Endothelial cell of umbilical vein (primary cell): ENCODE results near the gene TNP1. TPM values are rescaled to one million over a fixed set of nuclear protein-coding genes. Genes with fewer than 3 reads are reported as not detected.

Experiments used
- BruUV-seq: library from RNA; stranded (reverse); fragments of 400-500 nt; replicated peaks from 2 replicates; lab custom pipeline; 2021; lab: Mats Ljungman, UMichigan
- CTCF ChIA-PET: fragments of 300-600, 350-600 bp; sonication (Branson Sonifier 250); formaldehyde crosslinking; loops from one replicate; lab custom pipeline; 2021; ENCODE audit warnings: antibody characterized with exemption, inconsistent platforms; lab: Charles Lee
- POLR2A ChIA-PET: fragments of 300-600, 350-600 bp; sonication (Branson Sonifier 250); formaldehyde crosslinking; loops from one replicate; lab custom pipeline; 2021; ENCODE audit warnings: antibody characterized with exemption, inconsistent platforms; lab: Charles Lee
- DNase-seq: peaks from one replicate; pipeline ENCODE4 v3.0.0-alpha.2; 2011; ENCODE audit warnings: low read depth, low spot score
- FAIRE-seq: peaks from 2 replicates; lab custom pipeline; 2011; peaks lifted over from hg19 to GRCh38; lab: Jason Lieb, UNC
- H2AFZ ChIP-seq: 2 replicates; pipeline ENCODE4 v1.6.0; 2012; ENCODE audit warnings: low read depth, low read length, control low read depth, inconsistent platforms
- H3K27ac ChIP-seq: 2 replicates; pipeline ENCODE4 v1.5.1; 2011; ENCODE audit warnings: low read depth, mild to moderate bottlenecking, control low read depth, low read length, moderate library complexity; ENCODE audit not compliant: insufficient read depth
- H3K27me3 ChIP-seq, 2 experiments: 2 replicates each; pipeline versions ENCODE4 v1.6.0 to v1.6.1; 2011; ENCODE audit warnings: low read length in 2 of 2, mixed read lengths in 1 of 2; ENCODE audit not compliant: control insufficient read depth in 2 of 2, insufficient read depth in 2 of 2
- H3K36me3 ChIP-seq, 2 experiments: 2 replicates in 1 of 2; 3 replicates in 1 of 2; pipeline ENCODE4 v1.5.1; 2011; ENCODE audit warnings: low read length in 2 of 2, mild to moderate bottlenecking in 1 of 2, moderate library complexity in 1 of 2; ENCODE audit not compliant: control insufficient read depth in 2 of 2, insufficient read depth in 2 of 2; ENCODE audit errors: extremely low read depth in 1 of 2
- H3K4me1 ChIP-seq: 3 replicates; pipeline ENCODE4 v1.5.1; 2011; ENCODE audit warnings: mild to moderate bottlenecking, low read length; ENCODE audit not compliant: control insufficient read depth, insufficient read depth; ENCODE audit errors: extremely low read depth
- H3K4me2 ChIP-seq: 2 replicates; pipeline ENCODE4 v1.6.1; 2011; ENCODE audit warnings: low read length, control low read depth, mixed read lengths; ENCODE audit not compliant: insufficient read depth
- H3K4me3 ChIP-seq, 3 experiments: fragments of 200-600 bp in 1 of 3; sonication (generic), shearing (Covaris generic) in 1 of 3; replicated peaks in 1 of 3; 2 replicates each; pipeline ENCODE4 v1.5.1; 2011 to 2016; ENCODE audit warnings: control low read depth in 3 of 3, low read length in 3 of 3, mild to moderate bottlenecking in 2 of 3, inconsistent platforms in 1 of 3, low read depth in 1 of 3, moderate library complexity in 1 of 3; ENCODE audit not compliant: insufficient read depth in 1 of 3
- H3K79me2 ChIP-seq: 2 replicates; pipeline ENCODE4 v1.6.0; 2012; ENCODE audit warnings: low read length, inconsistent platforms; ENCODE audit not compliant: control insufficient read depth, insufficient read depth
- H3K9ac ChIP-seq: replicated peaks from 2 replicates; pipeline ENCODE3; 2011; ENCODE audit warnings: low read length, control low read depth; ENCODE audit not compliant: insufficient read depth; ENCODE audit errors: extremely low read depth
- H3K9me1 ChIP-seq: replicated peaks from 3 replicates; pipeline ENCODE4 v1.6.0; 2011; ENCODE audit warnings: mild to moderate bottlenecking, low read length; ENCODE audit not compliant: control insufficient read depth, insufficient read depth; ENCODE audit errors: extremely low read depth
- H3K9me3 ChIP-seq: replicated peaks from 2 replicates; pipeline ENCODE4 v1.5.1; 2012; ENCODE audit warnings: low read length, inconsistent platforms; ENCODE audit not compliant: control insufficient read depth, insufficient read depth
- H4K20me1 ChIP-seq: replicated peaks from 2 replicates; pipeline ENCODE3; 2011; ENCODE audit warnings: mild to moderate bottlenecking, low read length; ENCODE audit not compliant: control insufficient read depth, insufficient read depth; ENCODE audit errors: extremely low read depth
- EZH2 ChIP-seq: IDR thresholded peaks from 2 replicates; pipeline ENCODE4 v1.6.1; 2012; ENCODE audit warnings: borderline replicate concordance, low read depth, mild to moderate bottlenecking, moderate library complexity, low read length, inconsistent platforms; ENCODE audit not compliant: severe bottlenecking
- JUN ChIP-seq: IDR thresholded peaks from 2 replicates; pipeline ENCODE4 v1.6.1; 2011; ENCODE audit warnings: borderline replicate concordance, low read depth; ENCODE audit not compliant: insufficient read length, insufficient read depth
- MYC ChIP-seq: IDR thresholded peaks from one replicate; pipeline ENCODE4 v1.6.1; 2011; ENCODE audit warnings: mild to moderate bottlenecking, low read depth, low read length
- POLR2AphosphoS5 ChIP-seq: IDR thresholded peaks from 2 replicates; pipeline ENCODE4 v1.6.1; 2012; ENCODE audit warnings: low read depth, mild to moderate bottlenecking, control low read depth, low read length, moderate library complexity; ENCODE audit not compliant: insufficient read depth
- dilution Hi-C: fragments of 300-500 bp; cut with MboI; formaldehyde crosslinking; loops from one replicate; pipeline ENCODE4 v1.15.0; 2019; ENCODE audit warnings: low sequenced_read_pairs; ENCODE audit not compliant: extremely low pct_ligation_motif_present
- intact Hi-C: fragments of 100-400 bp; cut with micrococcal nuclease; formaldehyde crosslinking; loops from one replicate; pipeline ENCODE4 v1.10.0; 2022
- polyA plus RNA-seq, 4 experiments: library from polyadenylated mRNA; depleted of rRNA in 3 of 4; stranded (reverse) in 3 of 4; unstranded in 1 of 4; fragments of >200 nt; gene quantifications; 2 replicates each; pipeline versions ENCODE4 v1.2.1 to v1.2.3, GENCODE V29; 2011 to 2012; ENCODE audit warnings: missing spikeins in 1 of 4
- total RNA-seq: library from RNA; stranded (reverse); gene quantifications from 2 replicates; pipeline ENCODE4 v1.2.3, GENCODE V29; 2021
- TF ChIP-seq, protein P1 (sequence below), 2 donors: IDR thresholded peaks; 1 replicate in 1 of 2; 2 replicates in 1 of 2; pipeline ENCODE4 v1.5.1; 2011; ENCODE audit warnings: low read length in 2 of 2, mild to moderate bottlenecking in 2 of 2, moderate library complexity in 2 of 2, control low read depth in 1 of 2, inconsistent platforms in 1 of 2, low read depth in 1 of 2; ENCODE audit not compliant: insufficient read depth in 1 of 2; ENCODE audit errors: extremely low read depth in 1 of 2

The TNP1 gene
- total and polyA plus RNA-seq, 2 donors (not counting 3 experiments of a cell fraction or from before 2014, with no cell fraction given), result not detected

DNA sequence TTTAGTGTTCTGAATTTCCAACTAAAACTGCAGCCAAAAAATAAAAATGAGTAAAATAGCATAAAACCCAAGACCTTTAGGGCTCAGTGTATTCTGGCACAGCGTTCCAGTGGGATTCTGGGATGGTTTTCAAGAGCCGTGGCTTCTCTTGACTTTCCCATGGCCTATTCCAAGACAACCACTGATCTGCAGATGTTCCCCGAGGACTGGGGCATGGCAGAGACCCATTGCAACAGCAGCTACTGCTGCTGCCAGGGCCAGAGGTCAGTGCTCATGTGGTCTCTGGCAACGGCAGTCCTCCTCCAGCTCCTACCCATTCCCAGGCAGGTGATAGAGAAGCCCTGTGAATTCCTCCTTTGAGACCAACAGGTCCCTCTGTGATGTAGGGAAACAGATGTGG is 26.8 kb downstream of the TNP1 start:
- Histone ChIP-seq H3K79me2 (no peaks in the 10 kb centered on the region), H3K27me3 (no peaks in the 10 kb centered on the region), H3K4me2 (no peak overlapping the region), H3K4me3 (no peak overlapping the region), H3K9ac (no peak overlapping the region), H4K20me1 (no peaks in the 10 kb centered on the region), H3K9me3 (no peaks in the 10 kb centered on the region), H3K9me1 (no peaks in the 10 kb centered on the region), H3K4me1 (no peaks in the 10 kb centered on the region), H3K36me3 (no peaks in the 10 kb centered on the region), H3K27ac (no peak overlapping the region), H2AFZ (no peak overlapping the region)
- FAIRE-seq (no peak), DNase-seq (no peak)
- intact Hi-C loops (no loop called here), dilution Hi-C loops (no loop called here)
- ChIA-PET POLR2A (no interaction called here), CTCF (no interaction called here)
- no TSS peak for BruUV-seq
- TF ChIP-seq POLR2AphosphoS5 (no peak), MYC (no peak), JUN (no peak)
- TF ChIP-seq, protein P1, sequence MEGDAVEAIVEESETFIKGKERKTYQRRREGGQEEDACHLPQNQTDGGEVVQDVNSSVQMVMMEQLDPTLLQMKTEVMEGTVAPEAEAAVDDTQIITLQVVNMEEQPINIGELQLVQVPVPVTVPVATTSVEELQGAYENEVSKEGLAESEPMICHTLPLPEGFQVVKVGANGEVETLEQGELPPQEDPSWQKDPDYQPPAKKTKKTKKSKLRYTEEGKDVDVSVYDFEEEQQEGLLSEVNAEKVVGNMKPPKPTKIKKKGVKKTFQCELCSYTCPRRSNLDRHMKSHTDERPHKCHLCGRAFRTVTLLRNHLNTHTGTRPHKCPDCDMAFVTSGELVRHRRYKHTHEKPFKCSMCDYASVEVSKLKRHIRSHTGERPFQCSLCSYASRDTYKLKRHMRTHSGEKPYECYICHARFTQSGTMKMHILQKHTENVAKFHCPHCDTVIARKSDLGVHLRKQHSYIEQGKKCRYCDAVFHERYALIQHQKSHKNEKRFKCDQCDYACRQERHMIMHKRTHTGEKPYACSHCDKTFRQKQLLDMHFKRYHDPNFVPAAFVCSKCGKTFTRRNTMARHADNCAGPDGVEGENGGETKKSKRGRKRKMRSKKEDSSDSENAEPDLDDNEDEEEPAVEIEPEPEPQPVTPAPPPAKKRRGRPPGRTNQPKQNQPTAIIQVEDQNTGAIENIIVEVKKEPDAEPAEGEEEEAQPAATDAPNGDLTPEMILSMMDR (IDR thresholded peaks at IDR 0.05; ENCODE audit: extremely low read depth in 1 of 2, insufficient read depth in 1 of 2, low read depth in 1 of 2, low read length in 2 of 2), result no peak

DNA sequence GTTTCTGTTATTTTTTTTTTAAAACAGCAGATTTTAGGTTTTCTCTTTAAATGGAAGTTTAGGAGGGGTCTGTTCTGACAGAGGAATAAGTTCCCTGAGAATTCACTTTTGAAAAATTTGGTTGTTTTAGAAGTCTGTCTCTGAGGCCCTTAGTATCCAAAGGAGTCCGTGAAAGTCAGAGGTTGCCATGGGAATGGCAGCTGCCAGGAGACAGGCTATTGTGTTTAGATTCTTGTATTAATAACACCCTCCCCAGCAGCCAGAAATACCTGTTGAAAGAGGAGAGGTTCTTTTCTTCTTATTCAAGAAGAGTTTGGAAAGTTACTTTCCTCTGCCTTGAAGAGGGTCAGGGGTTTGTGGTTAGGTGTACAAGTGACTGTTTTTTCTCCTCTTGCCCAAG is 29.5 kb downstream of the TNP1 start:
- ChIA-PET POLR2A (no interaction called here), CTCF (no interaction called here)
- no peak overlapping the region for H2AFZ ChIP-seq
- no peaks in the 10 kb centered on the region for H3K9me1 ChIP-seq
- H3K79me2 ChIP-seq, result no peaks in the 10 kb centered on the region
- H3K4me3 ChIP-seq, result no peak overlapping the region
- no peak overlapping the region for H3K9ac ChIP-seq
- no peaks in the 10 kb centered on the region for H3K36me3 ChIP-seq
- DNase-seq (no peak), FAIRE-seq (no peak)
- BruUV-seq, result no TSS peak
- H3K4me1 ChIP-seq, result no peaks in the 10 kb centered on the region
- no peak overlapping the region for H3K4me2 ChIP-seq
- H4K20me1 ChIP-seq, result no peaks in the 10 kb centered on the region
- H3K27me3 ChIP-seq, result no peaks in the 10 kb centered on the region
- TF ChIP-seq EZH2, result no peak
- no peaks in the 10 kb centered on the region for H3K9me3 ChIP-seq
- H3K27ac ChIP-seq, result no peak overlapping the region
- dilution Hi-C loops (no loop called here), intact Hi-C loops (no loop called here)
